ENCODE measurements around the gene SPEN.
"Not testable (repeated sequence)": the region's sequence is repeated elsewhere in the genome, so short reads cannot be mapped to it uniquely, and the experiment has no call there.

SPEN gene

DNA sequence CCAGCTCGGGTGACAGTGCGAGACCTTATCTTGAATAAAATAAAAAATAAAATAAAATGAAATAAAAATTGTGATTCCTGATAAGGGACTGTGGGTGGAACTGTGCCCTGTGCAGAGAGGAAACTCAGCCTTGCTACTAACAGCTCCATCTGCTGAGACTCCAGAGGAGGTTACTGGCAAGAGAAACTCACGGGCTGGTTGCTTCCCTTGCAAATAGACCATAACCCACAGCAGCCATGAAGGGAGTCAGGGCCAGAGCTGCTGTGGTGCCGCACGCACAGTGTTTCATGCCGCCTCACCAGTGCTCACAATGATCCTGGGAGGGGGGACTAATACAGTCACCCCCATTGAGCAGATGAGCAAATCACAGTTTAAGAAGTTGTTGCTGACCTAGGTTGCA is 114.7 kb downstream of the SPEN start:
- DNase-seq (ENCODE audit: low read depth in 2 of 2) = no peak

DNA sequence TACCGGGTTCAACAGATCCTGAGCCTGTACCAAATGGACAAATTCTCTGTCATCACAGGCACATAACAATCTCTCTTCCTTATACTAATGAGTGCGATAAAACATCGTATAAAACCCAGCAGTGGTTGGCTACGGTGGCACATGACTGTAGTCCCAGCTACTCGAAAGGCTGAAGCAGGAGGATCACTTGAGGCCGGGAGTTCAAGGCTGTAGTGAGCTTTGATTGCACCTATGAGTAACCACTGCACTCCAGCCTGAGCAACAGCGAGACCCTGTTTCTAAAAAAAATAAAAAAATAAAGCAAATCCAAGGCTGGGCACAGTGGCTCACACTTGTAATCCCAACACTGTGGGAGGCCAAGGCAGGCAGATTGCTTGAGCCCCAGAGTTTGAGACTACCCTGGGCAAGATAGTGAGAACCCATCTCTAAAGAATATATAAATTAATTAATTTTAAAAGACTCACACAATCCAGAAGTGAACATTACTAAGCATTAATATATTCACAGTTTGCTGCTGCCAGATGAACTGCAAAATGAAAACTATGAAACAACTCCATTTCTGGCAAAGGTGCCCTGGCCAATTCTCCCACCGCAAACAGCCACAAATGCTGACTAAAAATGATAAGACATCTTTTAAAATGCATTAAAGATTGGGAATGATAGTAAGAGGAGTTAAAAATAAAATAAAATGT is 115.3 kb downstream of the SPEN start:
- DNase-seq (ENCODE audit: low read depth in 2 of 2) = no peak

DNA sequence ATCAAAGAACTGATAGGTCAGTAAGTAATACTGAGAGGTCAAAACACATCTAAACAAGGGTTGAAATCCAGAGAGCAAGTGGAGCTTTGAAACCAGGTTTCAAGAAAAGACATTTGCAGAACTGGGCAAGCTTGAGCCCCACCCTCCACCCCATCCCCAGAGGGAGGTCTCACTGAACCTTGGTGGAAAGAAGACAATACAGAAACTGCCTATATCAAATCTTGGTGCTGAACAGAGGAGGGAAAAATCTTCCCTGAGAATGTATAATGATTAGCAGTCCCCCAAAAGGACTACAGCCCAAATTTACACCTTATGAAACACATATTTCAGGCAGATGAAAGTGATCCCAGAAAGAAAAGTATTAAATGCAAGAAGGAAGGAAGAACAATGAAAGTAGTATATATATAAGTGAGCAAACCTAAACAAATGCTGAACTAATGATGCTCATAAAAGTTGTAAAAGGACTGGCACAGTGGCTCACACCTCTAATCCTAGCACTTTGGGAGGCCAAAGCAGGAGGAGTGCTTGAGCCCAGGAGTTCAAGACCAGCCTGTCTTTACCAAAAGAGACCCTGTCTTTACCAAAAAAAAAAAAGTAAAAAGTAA is 116.0 kb downstream of the SPEN start:
- no peak for DNase-seq (ENCODE audit: low read depth in 2 of 2)

DNA sequence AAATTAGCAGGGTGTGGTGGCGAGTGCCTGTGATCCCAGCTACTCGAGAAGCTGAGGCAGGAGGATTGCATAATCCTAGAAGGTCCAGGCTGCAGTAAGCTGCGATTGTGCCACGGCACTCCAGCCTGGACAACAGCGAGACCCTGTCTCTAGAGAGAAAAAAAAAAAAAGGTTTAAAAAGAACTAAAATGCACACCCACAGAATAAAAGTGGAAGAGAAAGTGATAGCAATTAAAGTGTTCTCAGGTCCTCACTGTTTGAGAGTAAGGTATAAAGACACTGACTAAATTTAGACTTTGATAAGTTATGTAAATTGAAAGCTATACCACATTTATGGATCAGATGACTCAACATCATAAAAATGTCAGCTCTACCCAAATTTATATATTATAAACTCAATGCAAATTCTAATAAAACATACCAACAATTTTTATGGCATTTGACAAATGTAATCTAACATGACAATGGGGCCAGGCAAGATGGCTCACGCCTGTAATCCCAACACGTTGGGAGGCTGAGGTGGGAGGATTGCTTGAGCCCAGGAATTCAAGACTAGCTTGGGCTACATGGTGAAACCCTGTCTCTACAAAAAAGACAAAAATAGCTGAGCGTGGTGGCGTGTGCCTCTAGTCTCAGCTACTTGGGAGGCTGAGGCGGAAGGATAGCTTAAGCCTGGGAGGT is 116.6 kb downstream of the SPEN start:
- no peak for DNase-seq (ENCODE audit: low read depth in 2 of 2)

DNA sequence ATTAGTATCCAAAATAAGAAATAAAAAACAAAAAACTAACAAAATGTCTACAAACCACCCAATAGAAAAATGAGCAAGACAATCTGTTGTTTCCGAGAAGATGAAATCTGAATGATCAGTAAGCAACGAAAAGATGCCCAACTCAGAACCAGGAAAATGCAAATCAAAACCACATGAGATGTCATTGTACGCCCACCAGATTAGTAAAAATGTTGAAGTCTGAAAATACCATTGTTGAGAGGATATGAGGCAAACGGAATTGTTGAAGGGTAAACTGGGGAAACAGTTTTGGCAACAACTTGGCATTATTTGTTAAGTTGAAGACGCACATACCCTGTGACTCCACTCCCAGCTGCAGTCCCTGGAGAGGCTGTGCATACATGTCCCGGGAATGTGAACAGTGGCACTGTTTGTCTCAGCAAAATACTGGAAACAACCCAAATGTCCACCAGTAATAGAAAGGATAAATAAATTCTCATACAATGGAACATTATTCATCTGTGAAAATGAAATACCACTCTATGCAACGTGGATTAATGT is 117.8 kb downstream of the SPEN start:
- no peak for DNase-seq (ENCODE audit: low read depth in 2 of 2)

DNA sequence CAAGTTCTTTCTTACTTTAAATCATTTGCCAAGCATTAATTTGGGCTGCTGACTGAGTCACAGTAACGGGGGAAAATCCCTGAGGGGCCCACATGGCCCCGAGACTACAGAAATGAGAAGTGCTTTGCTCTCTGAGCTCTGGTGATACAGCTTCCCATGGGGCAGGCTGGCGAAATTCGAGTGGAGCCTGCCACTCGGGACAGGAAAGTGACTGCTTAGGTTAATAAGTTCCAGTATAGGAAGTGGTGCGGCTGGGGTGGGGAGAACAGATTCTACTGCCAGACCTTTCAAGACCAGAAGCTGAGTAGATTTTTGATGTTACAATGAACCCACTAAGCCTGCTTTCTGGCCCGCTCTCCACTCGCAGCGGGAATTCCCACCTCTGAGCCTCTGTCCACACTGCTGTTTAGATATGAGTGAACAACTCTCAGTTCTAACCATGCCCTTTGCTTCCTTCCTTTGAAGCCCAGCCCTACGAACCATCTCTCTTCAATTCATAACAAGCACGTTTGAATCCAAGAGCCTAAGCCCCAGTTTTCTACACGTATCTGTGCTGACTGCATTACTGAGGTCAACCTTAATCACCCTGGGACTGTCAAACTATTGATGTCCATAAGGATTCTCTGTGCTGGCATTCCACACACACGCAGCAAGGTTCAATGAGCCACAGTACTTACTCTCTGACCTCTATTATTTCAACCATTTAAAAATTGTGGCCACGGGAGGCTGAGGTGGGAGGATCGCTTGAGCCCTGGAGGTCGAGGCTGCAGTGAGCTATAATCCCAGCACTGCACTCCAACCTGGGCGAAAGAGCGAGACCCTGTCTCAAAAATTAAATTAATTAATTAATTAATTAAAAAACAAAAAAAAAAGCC is 118.8 kb downstream of the SPEN start:
- DNase-seq (ENCODE audit: low read depth in 2 of 2) = peak; percentile 82 to 85

DNA sequence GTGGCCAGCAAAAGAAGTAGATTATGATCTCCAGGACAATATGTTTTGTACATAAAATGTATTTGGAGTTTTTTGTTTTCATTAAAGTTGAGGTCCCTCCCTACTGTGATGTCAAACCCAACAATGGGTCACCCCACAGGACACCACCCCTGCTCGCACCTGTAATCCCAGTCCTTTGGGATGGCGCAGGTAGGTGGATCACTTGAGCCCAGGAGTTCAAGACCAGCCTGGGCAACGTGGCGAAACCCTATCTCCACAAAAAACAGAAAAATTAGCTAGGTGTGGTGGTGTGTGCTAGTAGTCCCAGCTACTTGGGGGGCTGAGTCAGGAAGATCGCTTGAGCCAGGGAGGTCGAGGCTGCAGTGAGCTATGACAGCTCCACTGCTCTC is 119.4 kb downstream of the SPEN start:
- no peak for DNase-seq (ENCODE audit: low read depth in 2 of 2)

DNA sequence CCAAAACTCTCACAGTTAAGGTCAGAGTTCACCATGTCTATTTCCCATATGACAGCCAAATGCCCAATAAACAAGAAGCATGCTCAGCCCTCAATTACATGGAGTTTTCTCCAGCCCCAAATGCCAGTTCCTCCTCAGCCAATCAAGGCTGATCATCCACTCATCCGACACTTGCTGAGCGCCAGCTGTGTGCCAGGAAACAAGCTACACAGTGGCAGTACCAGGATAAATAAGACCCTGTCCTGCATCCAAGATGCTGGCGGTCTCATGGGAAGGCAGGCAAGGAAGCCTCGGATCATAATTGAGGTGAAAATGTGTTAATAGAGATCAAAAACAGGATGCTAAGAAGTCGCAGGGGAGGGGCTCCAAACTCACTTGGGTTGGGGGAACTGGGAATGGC is 120.7 kb downstream of the SPEN start:
- DNase-seq (ENCODE audit: low read depth in 2 of 2) = no peak

DNA sequence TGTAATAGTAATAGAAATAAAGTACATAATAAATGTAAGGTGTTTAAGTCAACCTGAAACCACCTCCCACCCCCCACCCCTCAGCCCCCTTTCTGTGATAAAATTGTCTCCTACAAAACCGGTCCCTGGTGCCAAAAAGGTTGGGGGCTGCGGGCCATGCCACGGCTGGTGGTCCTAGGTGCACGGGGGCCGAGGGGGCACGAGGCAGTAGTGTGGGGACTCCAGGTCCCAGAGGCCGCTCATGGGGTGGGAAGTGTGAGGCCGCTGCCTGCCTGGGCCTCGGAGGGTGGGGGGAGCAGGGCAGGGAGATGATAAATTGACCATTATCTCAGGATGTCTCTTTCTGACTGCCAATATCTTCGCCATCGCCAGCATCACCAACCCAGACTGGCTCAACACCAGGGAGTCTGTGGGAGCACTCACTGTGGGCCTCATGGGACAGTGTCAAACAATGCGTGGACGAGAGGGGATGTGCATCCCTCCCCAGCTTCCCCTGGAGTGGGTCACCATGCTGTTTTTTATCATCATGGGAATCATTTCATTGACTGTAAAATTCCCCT is 121.9 kb downstream of the SPEN start:
- no peak for DNase-seq (ENCODE audit: low read depth in 2 of 2)

DNA sequence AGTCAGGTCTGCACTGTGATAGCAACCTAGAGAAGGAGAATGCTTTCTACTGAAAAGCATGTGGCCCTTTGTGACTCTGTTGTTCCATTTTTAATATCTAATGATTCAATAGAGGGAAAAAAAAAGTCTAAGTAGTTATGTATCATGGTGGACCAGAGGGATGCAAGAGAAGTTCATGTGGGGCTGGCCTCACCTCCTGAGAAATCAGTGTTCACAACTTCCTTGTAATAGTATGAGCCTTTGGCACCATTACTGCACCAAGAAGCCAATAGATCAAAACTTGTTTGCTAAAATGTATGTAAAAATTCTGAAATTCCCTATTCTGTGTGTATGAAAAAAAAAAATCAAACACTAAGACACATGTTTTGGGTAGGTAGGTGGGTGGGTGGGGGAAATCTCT is 123.4 kb downstream of the SPEN start:
- no peak for DNase-seq (ENCODE audit: low read depth in 2 of 2)

DNA sequence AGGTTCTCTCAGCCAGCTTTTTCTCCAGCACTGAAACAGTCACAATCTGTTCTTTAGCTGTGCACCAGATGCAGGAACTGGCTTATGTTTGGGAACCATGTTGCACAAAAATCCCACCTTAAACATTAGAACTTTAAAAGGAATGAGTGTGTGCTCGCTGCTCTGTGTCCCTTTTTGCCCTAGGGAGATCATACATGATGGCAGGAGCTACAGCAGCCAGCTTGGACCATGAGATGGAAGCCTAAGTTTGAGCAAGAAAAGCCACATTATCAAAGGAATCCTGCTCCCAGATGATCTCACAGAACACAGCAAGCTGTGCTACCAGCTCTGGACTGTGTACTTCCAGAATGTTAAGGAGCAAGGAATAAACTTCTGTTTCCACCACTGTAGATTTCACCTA is 124.9 kb downstream of the SPEN start:
- DNase-seq (ENCODE audit: low read depth in 2 of 2) = no peak

DNA sequence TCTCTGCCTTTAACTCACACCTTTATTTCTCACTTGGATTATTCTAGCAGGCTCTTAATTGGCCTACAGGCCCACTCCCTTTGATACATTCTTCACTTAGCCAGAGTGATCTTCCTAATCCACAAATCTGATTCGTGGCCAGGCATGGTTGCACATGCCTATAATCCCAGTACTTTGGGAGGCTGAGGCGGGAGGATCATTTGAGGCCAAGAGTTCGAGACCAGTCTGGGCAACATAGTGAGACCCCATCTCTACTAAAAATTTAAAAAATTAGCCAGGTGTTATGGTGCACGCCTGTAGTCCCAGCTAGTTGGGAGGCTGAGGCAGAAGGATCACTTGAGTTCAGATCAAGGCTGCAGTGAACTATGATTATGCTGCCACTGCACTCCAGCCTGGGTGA is 126.3 kb downstream of the SPEN start:
- DNase-seq (ENCODE audit: low read depth in 2 of 2) = no peak

DNA sequence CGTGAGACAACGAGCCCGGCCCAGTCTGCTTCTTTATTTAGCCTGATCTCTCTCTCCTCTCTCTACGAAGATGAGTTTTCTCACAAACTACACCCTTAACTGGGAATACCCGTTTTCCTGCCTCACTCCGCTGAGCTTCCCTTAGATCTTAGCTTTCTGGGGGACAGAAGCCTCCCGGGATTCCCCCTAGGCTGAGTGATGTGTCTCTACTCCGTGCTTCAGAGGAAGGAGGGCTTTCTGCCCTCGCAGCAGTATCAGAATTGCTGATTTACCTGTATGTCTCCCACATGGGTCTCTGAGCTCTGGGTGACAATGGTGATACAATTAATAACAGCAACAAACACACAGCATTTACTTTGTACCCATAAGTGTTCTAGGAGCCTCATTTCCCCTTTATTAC is 127.3 kb downstream of the SPEN start:
- DNase-seq (ENCODE audit: low read depth in 2 of 2) = no peak

DNA sequence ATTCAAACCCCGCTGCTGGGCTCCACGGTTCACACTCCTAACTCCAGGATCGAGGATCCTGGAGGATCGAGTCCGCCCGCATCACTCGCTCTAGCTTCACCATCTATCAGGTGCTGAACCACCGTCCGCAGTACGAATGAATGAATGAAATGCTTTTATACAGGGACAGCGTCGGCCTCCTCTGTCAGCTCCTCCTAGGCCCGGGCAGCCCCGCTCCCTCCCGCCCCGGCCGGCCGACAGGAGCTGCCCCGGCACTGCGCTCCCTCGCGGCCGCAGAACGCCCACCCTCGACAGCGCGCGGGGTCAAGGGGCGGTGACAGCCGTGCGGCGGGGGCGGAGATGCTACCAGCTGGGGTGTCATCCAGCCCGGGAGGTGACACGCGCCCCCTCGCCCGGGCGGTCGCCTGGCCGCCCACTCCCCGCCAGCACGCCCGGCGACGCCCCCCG is 127.9 kb downstream of the SPEN start:
- peak; percentile 54 to 71 for DNase-seq (ENCODE audit: low read depth in 2 of 2)

DNA sequence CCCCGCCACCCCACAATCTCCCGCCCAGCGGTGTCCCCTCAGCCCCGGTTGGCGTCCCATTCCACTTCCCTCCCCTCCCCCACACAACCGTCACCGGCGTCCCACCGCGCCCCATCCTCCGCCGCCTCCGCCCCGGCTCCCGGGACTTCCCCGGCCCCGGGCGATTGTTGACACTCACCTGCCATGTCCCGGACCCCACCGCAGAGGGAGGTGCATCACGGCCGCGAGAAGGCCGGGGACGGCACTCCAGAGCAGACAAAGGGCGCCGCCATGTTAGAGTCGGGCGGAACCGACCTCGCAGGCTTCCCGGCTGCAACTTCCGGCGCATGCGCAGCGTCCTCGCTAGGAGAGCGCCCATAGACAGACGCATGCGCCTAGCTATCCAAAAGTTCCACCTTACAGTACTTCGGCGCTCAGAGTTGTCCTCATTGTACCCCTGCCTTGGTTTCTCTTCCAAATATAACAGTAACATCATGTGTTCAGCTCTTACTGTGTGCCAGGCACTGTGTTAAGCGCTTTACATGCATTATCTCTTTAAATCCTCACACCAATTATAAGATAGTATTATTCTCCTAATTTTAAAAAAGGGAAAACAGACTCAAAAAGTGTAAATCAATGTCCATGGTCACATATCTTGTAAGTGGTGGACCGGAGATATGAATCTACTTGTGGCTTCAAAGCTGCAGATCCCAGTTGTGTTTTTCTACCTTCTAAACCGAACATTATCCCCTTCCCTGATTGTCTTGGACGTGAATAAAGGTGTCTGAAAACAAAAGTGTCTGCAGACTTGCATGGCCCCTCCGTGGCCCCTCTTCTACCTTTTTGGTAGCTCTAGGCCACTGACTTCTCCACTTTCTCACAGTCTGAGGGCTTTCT is 128.5 kb downstream of the SPEN start, which contains the start of gene ZBTB17:
TSS of gene ZBTB17 (minus strand) at position 297 of the 876 bp plus-strand sequence. CDS start 27,606 bp downstream, outside the sequence.
- DNase-seq (ENCODE audit: low read depth in 2 of 2) = peak; percentile 93 to 94

DNA sequence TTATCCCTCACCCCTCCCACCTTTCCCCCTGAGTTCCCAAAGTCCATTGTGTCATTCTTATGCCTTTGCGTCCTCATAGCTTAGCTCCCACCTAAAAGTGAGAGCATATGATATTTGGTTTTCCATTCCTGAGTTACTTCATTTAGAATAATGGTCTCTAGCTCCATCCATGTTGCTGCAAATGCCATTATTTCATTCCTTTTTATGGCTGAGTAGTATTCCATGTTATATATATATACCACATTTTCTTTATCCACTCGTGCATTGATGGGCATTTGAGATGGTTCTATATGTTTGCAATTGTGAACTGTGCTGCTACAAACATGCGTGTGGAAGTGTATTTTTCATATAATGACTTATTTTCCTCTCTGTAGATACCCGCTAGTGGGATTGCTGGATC is 130.4 kb downstream of the SPEN start:
- DNase-seq (ENCODE audit: low read depth in 2 of 2) = not testable (repeated sequence)

DNA sequence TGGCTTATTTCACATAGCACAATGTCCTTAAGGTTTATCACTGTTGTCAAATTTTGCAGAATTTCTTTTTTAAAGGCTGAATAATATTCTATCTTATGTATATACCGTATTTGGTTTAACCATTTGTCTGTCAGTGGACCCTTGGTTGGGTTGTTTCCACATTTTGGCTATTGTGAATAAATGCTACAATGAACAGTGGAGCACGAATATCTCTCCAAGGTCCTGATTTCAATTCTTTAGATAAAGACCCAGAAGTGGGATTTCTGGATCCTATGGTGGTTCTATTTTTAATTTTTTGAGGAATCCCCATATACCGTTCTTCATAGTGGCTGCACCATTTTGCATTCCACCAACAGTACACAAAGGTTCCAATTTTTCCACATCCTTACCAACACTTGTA is 134.2 kb downstream of the SPEN start:
- no peak for DNase-seq (ENCODE audit: low read depth in 2 of 2)

DNA sequence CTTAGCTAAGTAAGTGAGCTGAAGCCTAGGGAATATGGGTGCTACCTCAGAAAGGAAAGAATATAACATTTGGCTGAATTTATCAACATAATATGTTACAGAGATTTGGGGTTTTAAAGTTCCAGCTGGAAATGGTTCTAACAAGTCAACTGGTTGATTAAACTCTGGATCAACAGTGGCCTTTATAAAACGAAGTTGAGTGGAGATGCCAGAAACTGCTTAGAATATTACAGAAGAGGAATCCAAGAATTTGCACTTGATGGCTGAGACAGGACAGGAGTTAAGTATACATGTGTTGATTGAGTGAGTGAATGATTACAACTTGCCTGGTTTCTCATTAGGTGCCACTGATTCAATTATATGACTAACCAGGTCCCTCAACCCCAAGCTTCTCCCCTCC is 135.8 kb downstream of the SPEN start:
- no peak for DNase-seq (ENCODE audit: low read depth in 2 of 2)

DNA sequence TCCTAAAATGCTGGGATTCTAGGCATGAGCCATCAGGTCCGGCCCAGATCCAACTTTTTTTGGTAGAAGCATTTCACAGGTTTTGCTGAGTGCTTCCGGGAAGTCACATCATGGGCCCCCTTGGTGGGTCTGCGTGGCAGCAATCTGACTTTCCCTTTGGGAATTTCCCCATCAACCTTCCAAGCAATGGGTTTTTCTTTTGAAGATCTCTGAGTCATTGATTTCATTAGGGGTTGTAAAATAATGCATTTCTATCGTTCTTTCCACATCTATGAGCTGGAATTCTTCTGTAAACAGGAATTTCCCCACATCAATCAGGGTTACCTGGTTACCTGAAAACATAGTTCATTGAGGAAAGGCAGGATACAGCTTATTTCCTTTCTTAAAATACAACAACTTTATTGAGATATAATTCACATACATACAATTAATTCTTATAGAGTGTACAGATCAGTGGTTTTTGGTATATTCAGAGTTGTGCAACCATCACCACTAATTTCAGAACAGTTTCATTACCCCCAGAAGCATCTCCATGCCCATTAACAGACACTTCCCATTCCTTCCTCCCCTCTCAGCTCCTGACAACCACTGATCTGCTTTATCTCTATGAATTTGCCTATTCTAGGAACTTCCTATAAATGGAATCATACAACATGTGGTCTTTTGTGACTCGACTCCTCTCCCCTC is 138.2 kb downstream of the SPEN start:
- no peak for DNase-seq (ENCODE audit: low read depth in 2 of 2)

All from stimulated activated CD4-positive, alpha-beta T cell treated with anti-CD3 and anti-CD28 coated beads, Interleukin-15, amount 100 ng/mL, for 48 hours (primary cell).